Endothelial cell (in vitro differentiated cells): Measurements from ENCODE around the gene FUCA1. TPM values are rescaled to one million over a fixed set of nuclear protein-coding genes. Genes with fewer than 3 reads are reported as not detected.
A peak's percentile ranks its signal among the peaks of the same experiment; 100 is the strongest.
"Not testable (repeated sequence)": the region's sequence is repeated elsewhere in the genome, so short reads cannot be mapped to it uniquely, and the experiment has no call there.

Experiments
- DNase-seq: peaks from one replicate; pipeline ENCODE4 v3.0.0; 2021; ENCODE audit warnings: low spot score
- H3K27ac Mint-ChIP-seq: one replicate; pipeline ENCODE4 v1.8.0; 2021; ENCODE audit warnings: mixed read lengths, inconsistent platforms; ENCODE audit not compliant: unreplicated experiment
- H3K27me3 Mint-ChIP-seq: one replicate; pipeline ENCODE4 v1.8.0; 2021; ENCODE audit warnings: mild to moderate bottlenecking, moderate library complexity, mixed read lengths, inconsistent platforms; ENCODE audit not compliant: unreplicated experiment
- H3K36me3 Mint-ChIP-seq: one replicate; pipeline ENCODE4 v1.8.0; 2021; ENCODE audit warnings: mild to moderate bottlenecking, low read depth, mixed read lengths, inconsistent platforms; ENCODE audit not compliant: unreplicated experiment
- H3K4me1 Mint-ChIP-seq: one replicate; pipeline ENCODE4 v1.8.0; 2021; ENCODE audit warnings: mild to moderate bottlenecking, mixed read lengths, inconsistent platforms; ENCODE audit not compliant: unreplicated experiment
- H3K4me3 Mint-ChIP-seq: one replicate; pipeline ENCODE4 v1.8.0; 2021; ENCODE audit warnings: mild to moderate bottlenecking, mixed read lengths, inconsistent platforms; ENCODE audit not compliant: unreplicated experiment
- H3K9me3 Mint-ChIP-seq: one replicate; pipeline ENCODE4 v1.8.0; 2021; ENCODE audit warnings: mixed read lengths, inconsistent platforms; ENCODE audit not compliant: unreplicated experiment
- total RNA-seq: library from RNA; stranded (reverse); fragmentation: NEBNext Ultra II Directional; extraction: Animal tissue kit (Norgen Biotek cat#: 25700); gene quantifications from one replicate; pipeline ENCODE4 v1.2.1, GENCODE V29; 2021; ENCODE audit not compliant: unreplicated experiment
- TF ChIP-seq, protein P1 (sequence below): fragments of 200-600 bp; sonication (generic); IDR thresholded peaks from one replicate; pipeline ENCODE4 v1.5.0; 2021; ENCODE audit warnings: antibody characterized with exemption; ENCODE audit not compliant: unreplicated experiment

FUCA1 gene
- total RNA-seq, 1 donor from 2014 or later, result 6.1 TPM

DNA sequence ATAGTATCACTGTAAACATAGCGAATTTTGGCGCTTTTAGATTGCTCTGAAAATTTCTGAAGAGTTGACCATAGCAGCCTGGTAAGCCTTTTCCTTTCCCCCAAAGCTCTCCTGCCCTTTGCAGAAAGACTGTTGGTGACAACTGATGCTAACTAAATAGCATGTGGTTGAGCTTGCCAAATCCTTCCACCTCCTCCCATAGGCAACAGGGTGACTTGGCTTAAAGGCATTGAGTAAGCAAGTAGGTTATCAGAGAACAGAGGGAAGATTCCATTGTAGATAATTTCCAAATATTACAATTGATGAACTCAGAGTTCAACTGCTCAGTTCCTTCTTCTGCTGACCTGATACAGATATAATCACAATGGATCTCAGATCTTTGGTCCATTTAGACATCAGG, 22.9 kb downstream of the FUCA1 start:
- Mint-ChIP-seq H3K27me3 (no peaks in the 10 kb centered on the region), H3K27ac (no peak overlapping the region), H3K9me3 (peaks cover 7% of the 10 kb centered on the region), H3K4me1 (peaks cover 7% of the 10 kb centered on the region), H3K4me3 (no peak overlapping the region), H3K36me3 (peaks cover 20% of the 10 kb centered on the region)
- DNase-seq, result no peak
- TF ChIP-seq, protein P1, sequence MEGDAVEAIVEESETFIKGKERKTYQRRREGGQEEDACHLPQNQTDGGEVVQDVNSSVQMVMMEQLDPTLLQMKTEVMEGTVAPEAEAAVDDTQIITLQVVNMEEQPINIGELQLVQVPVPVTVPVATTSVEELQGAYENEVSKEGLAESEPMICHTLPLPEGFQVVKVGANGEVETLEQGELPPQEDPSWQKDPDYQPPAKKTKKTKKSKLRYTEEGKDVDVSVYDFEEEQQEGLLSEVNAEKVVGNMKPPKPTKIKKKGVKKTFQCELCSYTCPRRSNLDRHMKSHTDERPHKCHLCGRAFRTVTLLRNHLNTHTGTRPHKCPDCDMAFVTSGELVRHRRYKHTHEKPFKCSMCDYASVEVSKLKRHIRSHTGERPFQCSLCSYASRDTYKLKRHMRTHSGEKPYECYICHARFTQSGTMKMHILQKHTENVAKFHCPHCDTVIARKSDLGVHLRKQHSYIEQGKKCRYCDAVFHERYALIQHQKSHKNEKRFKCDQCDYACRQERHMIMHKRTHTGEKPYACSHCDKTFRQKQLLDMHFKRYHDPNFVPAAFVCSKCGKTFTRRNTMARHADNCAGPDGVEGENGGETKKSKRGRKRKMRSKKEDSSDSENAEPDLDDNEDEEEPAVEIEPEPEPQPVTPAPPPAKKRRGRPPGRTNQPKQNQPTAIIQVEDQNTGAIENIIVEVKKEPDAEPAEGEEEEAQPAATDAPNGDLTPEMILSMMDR, result no peak

- peaks cover 7% of the 10 kb centered on the region for H3K9me3 Mint-ChIP-seq
- no peak overlapping the region for H3K4me3 Mint-ChIP-seq
- H3K27me3 Mint-ChIP-seq, result no peaks in the 10 kb centered on the region
- H3K27ac Mint-ChIP-seq, result no peak overlapping the region
- H3K4me1 Mint-ChIP-seq, result peaks cover 7% of the 10 kb centered on the region
- DNase-seq, result no peak
- TF ChIP-seq, protein P1, result no peak
- peaks cover 20% of the 10 kb centered on the region for H3K36me3 Mint-ChIP-seq
These were observed 24.4 kb downstream of the FUCA1 start for GRCh38 chr1:23843644-23844043.

GRCh38 chr1:23838401-23838866, 29.7 kb downstream of the FUCA1 start:
- TF ChIP-seq, protein P1, result no peak
- peak; percentile 41 for DNase-seq
- Mint-ChIP-seq H3K36me3 (no peaks in the 10 kb centered on the region), H3K4me3 (peak overlapping the region; percentile 77), H3K27ac (no peak overlapping the region), H3K4me1 (peaks cover 10% of the 10 kb centered on the region), H3K27me3 (no peaks in the 10 kb centered on the region), H3K9me3 (no peaks in the 10 kb centered on the region)

DNA sequence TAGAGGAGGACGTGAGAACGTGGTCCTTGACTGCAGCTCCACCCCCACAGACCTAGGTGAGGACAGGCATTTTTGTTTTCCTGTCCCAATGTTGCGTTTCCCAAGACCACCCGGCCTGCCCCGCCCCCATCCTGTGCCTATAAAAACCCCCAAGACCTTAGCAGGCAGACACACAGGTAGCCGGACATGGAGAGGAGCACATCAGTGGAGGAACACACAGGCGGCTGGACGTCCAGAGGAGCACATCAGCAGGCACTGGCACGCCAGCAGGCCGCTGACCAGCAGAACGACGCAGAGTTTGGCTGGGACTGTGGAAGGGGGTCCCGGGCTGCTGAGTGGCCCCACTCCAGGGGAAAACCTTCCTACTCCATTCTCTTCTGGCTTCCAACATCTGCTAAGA, 30.2 kb downstream of the FUCA1 start:
- H3K4me3 Mint-ChIP-seq, result peak overlapping the region; percentile 77
- no peak overlapping the region for H3K27ac Mint-ChIP-seq
- H3K9me3 Mint-ChIP-seq, result no peaks in the 10 kb centered on the region
- H3K4me1 Mint-ChIP-seq, result peaks cover 10% of the 10 kb centered on the region
- no peaks in the 10 kb centered on the region for H3K36me3 Mint-ChIP-seq
- DNase-seq, result no peak
- TF ChIP-seq, protein P1, result no peak
- H3K27me3 Mint-ChIP-seq, result no peaks in the 10 kb centered on the region

GRCh38 chr1:23836037-23836436, 32.1 kb downstream of the FUCA1 start:
- H3K4me1 Mint-ChIP-seq, result peaks cover 10% of the 10 kb centered on the region
- TF ChIP-seq, protein P1, result no peak

GRCh38 chr1:23834156-23834555, 33.9 kb downstream of the FUCA1 start:
- DNase-seq, H3K27me3 Mint-ChIP-seq, H3K4me1 Mint-ChIP-seq, H3K36me3 Mint-ChIP-seq, H3K4me3 Mint-ChIP-seq, H3K9me3 Mint-ChIP-seq, H3K27ac Mint-ChIP-seq: not testable (repeated sequence)

More at GRCh38 chr1:23836037-23836436, 32.1 kb downstream of the FUCA1 start:
- H3K27me3 Mint-ChIP-seq, result no peaks in the 10 kb centered on the region
- H3K4me3 Mint-ChIP-seq, result no peak overlapping the region
- no peaks in the 10 kb centered on the region for H3K36me3 Mint-ChIP-seq
- H3K27ac Mint-ChIP-seq, result no peak overlapping the region
- H3K9me3 Mint-ChIP-seq, result no peaks in the 10 kb centered on the region
- DNase-seq, result no peak
